ENCODE measurements around the gene GABRE.

GABRE gene

GRCh38 chrX:151974336-151975227 lies at the start of gene GABRE:
GABRE (minus strand) TSS chrX:151974676; CDS start chrX:151974625, 51 bp downstream.
- DNase-seq (ENCODE audit: low read depth): no peak

GRCh38 chrX:152020888-152021287 lies 46.4 kb upstream of the GABRE start:
- DNase-seq (ENCODE audit: low read depth): no peak

- no peak for DNase-seq (ENCODE audit: low read depth)
These were observed 25.3 kb upstream of the GABRE start for GRCh38 chrX:151999813-152000212.

GRCh38 chrX:151997539-151997938 lies 23.1 kb upstream of the GABRE start:
- no peak for DNase-seq (ENCODE audit: low read depth)

GRCh38 chrX:151996347-151996746 lies 21.9 kb upstream of the GABRE start:
- no peak for DNase-seq (ENCODE audit: low read depth)

- DNase-seq (ENCODE audit: low read depth): no peak
These were observed 20.0 kb upstream of the GABRE start for GRCh38 chrX:151994476-151994875.

- no peak for DNase-seq (ENCODE audit: low read depth)
These were observed 14.3 kb upstream of the GABRE start for GRCh38 chrX:151988706-151989299.

GRCh38 chrX:151987108-151987507 lies 12.6 kb upstream of the GABRE start:
- no peak for DNase-seq (ENCODE audit: low read depth)

- DNase-seq (ENCODE audit: low read depth): no peak
These were observed 11.5 kb upstream of the GABRE start for GRCh38 chrX:151985955-151986354.

- DNase-seq (ENCODE audit: low read depth): no peak
These were observed 11.1 kb upstream of the GABRE start for GRCh38 chrX:151985531-151985930.

- DNase-seq (ENCODE audit: low read depth): no peak
These were observed 10.4 kb upstream of the GABRE start for GRCh38 chrX:151984902-151985301.

GRCh38 chrX:151984328-151984727 lies 9.9 kb upstream of the GABRE start:
- DNase-seq (ENCODE audit: low read depth): no peak

GRCh38 chrX:151983186-151983585 lies 8.7 kb upstream of the GABRE start:
- no peak for DNase-seq (ENCODE audit: low read depth)

GRCh38 chrX:151982222-151982621 lies 7.7 kb upstream of the GABRE start:
- DNase-seq (ENCODE audit: low read depth): no peak

- DNase-seq (ENCODE audit: low read depth): no peak
These were observed 6.7 kb upstream of the GABRE start for GRCh38 chrX:151981129-151981528.

GRCh38 chrX:151977923-151978322 lies 3.4 kb upstream of the GABRE start:
- DNase-seq (ENCODE audit: low read depth): no peak

- DNase-seq (ENCODE audit: low read depth): no peak
These were observed 2.5 kb upstream of the GABRE start for GRCh38 chrX:151977009-151977408.

- no peak for DNase-seq (ENCODE audit: low read depth)
These were observed 1.3 kb upstream of the GABRE start for GRCh38 chrX:151975736-151976275.

- DNase-seq (ENCODE audit: low read depth): no peak
These were observed 735 bp upstream of the GABRE start for GRCh38 chrX:151975228-151975593.

GRCh38 chrX:151973851-151974335 lies 583 bp downstream of the GABRE start:
- no peak for DNase-seq (ENCODE audit: low read depth)

- no peak for DNase-seq (ENCODE audit: low read depth)
These were observed 1.3 kb downstream of the GABRE start for GRCh38 chrX:151973060-151973661.

- DNase-seq (ENCODE audit: low read depth): no peak
These were observed 3.8 kb downstream of the GABRE start for GRCh38 chrX:151970661-151971060.

GRCh38 chrX:151970027-151970426 lies 4.4 kb downstream of the GABRE start:
- no peak for DNase-seq (ENCODE audit: low read depth)
